Measurements from ENCODE around the gene COL4A6.

DNA sequence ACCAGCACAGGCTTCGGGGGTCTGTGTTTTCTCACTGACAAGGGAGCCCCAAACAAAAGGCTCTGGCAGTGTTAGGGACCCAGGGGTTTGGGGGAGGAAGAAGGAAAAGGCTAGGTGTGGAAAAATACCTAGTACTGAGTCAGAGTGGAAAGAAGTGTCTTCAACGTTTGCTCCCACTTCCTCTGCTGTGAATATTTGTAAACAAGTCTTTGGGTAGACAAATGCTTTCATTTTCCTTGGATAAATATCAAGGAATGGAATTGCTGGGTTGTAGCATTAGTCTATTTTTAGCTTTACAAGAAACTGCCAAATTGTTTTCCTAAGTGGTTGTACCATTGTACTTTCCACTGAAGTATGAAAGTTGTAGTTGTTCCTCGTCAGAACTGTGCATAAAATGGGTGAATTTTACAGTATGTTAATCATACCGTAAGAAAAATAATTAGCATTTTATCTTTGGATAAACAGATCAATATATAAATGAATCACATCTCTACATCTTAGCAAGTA, 18.8 kb upstream of the COL4A6 start:
- TF ChIP-seq, protein P1, sequence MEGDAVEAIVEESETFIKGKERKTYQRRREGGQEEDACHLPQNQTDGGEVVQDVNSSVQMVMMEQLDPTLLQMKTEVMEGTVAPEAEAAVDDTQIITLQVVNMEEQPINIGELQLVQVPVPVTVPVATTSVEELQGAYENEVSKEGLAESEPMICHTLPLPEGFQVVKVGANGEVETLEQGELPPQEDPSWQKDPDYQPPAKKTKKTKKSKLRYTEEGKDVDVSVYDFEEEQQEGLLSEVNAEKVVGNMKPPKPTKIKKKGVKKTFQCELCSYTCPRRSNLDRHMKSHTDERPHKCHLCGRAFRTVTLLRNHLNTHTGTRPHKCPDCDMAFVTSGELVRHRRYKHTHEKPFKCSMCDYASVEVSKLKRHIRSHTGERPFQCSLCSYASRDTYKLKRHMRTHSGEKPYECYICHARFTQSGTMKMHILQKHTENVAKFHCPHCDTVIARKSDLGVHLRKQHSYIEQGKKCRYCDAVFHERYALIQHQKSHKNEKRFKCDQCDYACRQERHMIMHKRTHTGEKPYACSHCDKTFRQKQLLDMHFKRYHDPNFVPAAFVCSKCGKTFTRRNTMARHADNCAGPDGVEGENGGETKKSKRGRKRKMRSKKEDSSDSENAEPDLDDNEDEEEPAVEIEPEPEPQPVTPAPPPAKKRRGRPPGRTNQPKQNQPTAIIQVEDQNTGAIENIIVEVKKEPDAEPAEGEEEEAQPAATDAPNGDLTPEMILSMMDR (IDR thresholded peaks at IDR 0.05), result no peak
- TF ChIP-seq POLR2A (IDR thresholded peaks at IDR 0.05), result no peak

Data from adrenal gland (tissue), 5 donors.